H9 (cell line): ENCODE data around the gene CDKN2AIPNL. TPM values are rescaled to one million over a fixed set of nuclear protein-coding genes. Genes with fewer than 3 reads are reported as not detected.

Experiments used
- DNase-seq: peaks from one replicate; pipeline ENCODE4 v3.0.0-alpha.2; 2017
- H2AFZ ChIP-seq: one replicate; pipeline ENCODE4 v1.6.1; 2013; ENCODE audit warnings: mild to moderate bottlenecking, low read length, control low read depth, moderate library complexity
- H2AK5ac ChIP-seq: 2 replicates; pipeline ENCODE4 v1.6.1; 2013; ENCODE audit warnings: low read length, control low read depth, mixed read lengths; ENCODE audit not compliant: insufficient read length
- H2BK120ac ChIP-seq: one replicate; pipeline ENCODE4 v1.6.1; 2013; ENCODE audit warnings: low read depth, mild to moderate bottlenecking, low read length, control low read depth, inconsistent platforms; ENCODE audit not compliant: poor library complexity, severe bottlenecking
- H2BK12ac ChIP-seq: 2 replicates; pipeline ENCODE4 v1.6.1; 2013; ENCODE audit warnings: low read length, control low read depth, mixed read lengths, low read depth; ENCODE audit not compliant: insufficient read length
- H2BK15ac ChIP-seq: 2 replicates; pipeline ENCODE4 v1.6.1; 2013; ENCODE audit warnings: low read depth, low read length, control low read depth
- H2BK20ac ChIP-seq: one replicate; pipeline ENCODE4 v1.6.1; 2013; ENCODE audit warnings: low read depth, mild to moderate bottlenecking, low read length, control low read depth, inconsistent platforms; ENCODE audit not compliant: poor library complexity, severe bottlenecking
- H2BK5ac ChIP-seq: 2 replicates; pipeline ENCODE4 v1.6.1; 2013; ENCODE audit warnings: low read length, control low read depth, mixed read lengths; ENCODE audit not compliant: insufficient read length
- H3K14ac ChIP-seq: 2 replicates; pipeline ENCODE4 v1.6.1; 2013; ENCODE audit warnings: low read length, control low read depth; ENCODE audit not compliant: insufficient read depth
- H3K18ac ChIP-seq: 2 replicates; pipeline ENCODE4 v1.6.1; 2013; ENCODE audit warnings: low read depth, mild to moderate bottlenecking, mixed read lengths, low read length, control low read depth; ENCODE audit not compliant: insufficient read length
- H3K23ac ChIP-seq: 2 replicates; pipeline ENCODE4 v1.6.1; 2013; ENCODE audit warnings: low read length, control low read depth, mixed read lengths, low read depth; ENCODE audit not compliant: insufficient read length
- H3K23me2 ChIP-seq: 2 replicates; pipeline ENCODE4 v1.6.1; 2013; ENCODE audit warnings: low read depth, mild to moderate bottlenecking, mixed read lengths, low read length, control low read depth; ENCODE audit not compliant: insufficient read length, poor library complexity, severe bottlenecking
- H3K27ac ChIP-seq: 2 replicates; pipeline ENCODE4 v1.5.1; 2013; ENCODE audit warnings: low read length, control low read depth, mixed read lengths, low read depth; ENCODE audit not compliant: insufficient read length
- H3K27me3 ChIP-seq: 2 replicates; pipeline ENCODE4 v1.6.1; 2013; ENCODE audit warnings: low read length, control low read depth, inconsistent platforms; ENCODE audit not compliant: insufficient read depth
- H3K4ac ChIP-seq: 2 replicates; pipeline ENCODE4 v1.6.1; 2013; ENCODE audit warnings: low read depth, mild to moderate bottlenecking, control low read depth, inconsistent platforms, low read length, moderate library complexity
- H3K4me1 ChIP-seq: 2 replicates; pipeline ENCODE4 v1.6.1; 2013; ENCODE audit warnings: low read length, control low read depth, inconsistent platforms; ENCODE audit not compliant: insufficient read depth
- H3K4me2 ChIP-seq: 2 replicates; pipeline ENCODE4 v1.6.1; 2013; ENCODE audit warnings: low read length, control low read depth, mixed read lengths; ENCODE audit not compliant: insufficient read length, insufficient read depth
- H3K56ac ChIP-seq: 2 replicates; pipeline ENCODE4 v1.6.1; 2013; ENCODE audit warnings: low read depth, mild to moderate bottlenecking, mixed read lengths, low read length, control low read depth; ENCODE audit not compliant: insufficient read length
- H3K79me1 ChIP-seq: 2 replicates; pipeline ENCODE4 v1.6.1; 2013; ENCODE audit warnings: low read depth, mild to moderate bottlenecking, moderate library complexity, low read length, control low read depth, inconsistent platforms; ENCODE audit not compliant: insufficient read depth, poor library complexity, severe bottlenecking
- H3K79me2 ChIP-seq: 2 replicates; pipeline ENCODE4 v1.6.1; 2013; ENCODE audit warnings: low read length, control low read depth, inconsistent platforms; ENCODE audit not compliant: insufficient read depth
- H3K9ac ChIP-seq: 2 replicates; pipeline ENCODE4 v1.6.1; 2013; ENCODE audit warnings: low read length, control low read depth, mixed read lengths; ENCODE audit not compliant: insufficient read length; ENCODE audit errors: extremely low read depth
- H3K9me3 ChIP-seq: one replicate; pipeline ENCODE4 v1.6.1; 2013; ENCODE audit warnings: low read depth, low read length, inconsistent platforms; ENCODE audit not compliant: control insufficient read depth
- H3T11ph ChIP-seq: one replicate; pipeline ENCODE4 v1.6.1; 2013; ENCODE audit warnings: mild to moderate bottlenecking, low read length, control low read depth, inconsistent platforms
- H4K20me1 ChIP-seq: one replicate; pipeline ENCODE4 v1.6.1; 2013; ENCODE audit not compliant: control insufficient read depth, insufficient read length, insufficient read depth
- H4K5ac ChIP-seq: 2 replicates; pipeline ENCODE4 v1.6.1; 2013; ENCODE audit warnings: low read depth, mild to moderate bottlenecking, mixed read lengths, low read length, control low read depth; ENCODE audit not compliant: insufficient read length
- H4K8ac ChIP-seq: replicated peaks from 2 replicates; pipeline ENCODE4 v1.6.1; 2013; ENCODE audit warnings: low read length, control low read depth, mixed read lengths, low read depth; ENCODE audit not compliant: insufficient read length
- H4K91ac ChIP-seq: 2 replicates; pipeline ENCODE4 v1.6.1; 2013; ENCODE audit warnings: low read depth, mild to moderate bottlenecking, moderate library complexity, mixed read lengths, low read length, control low read depth; ENCODE audit not compliant: insufficient read length
- H3K27ac Mint-ChIP-seq, 3 experiments: 2 replicates in 2 of 3; 3 replicates in 1 of 3; pipeline ENCODE4 v1.8.0; 2020 to 2021; ENCODE audit warnings: mixed read lengths in 3 of 3, mild to moderate bottlenecking in 1 of 3, moderate library complexity in 1 of 3
- H3K27me3 Mint-ChIP-seq: 2 replicates; pipeline ENCODE4 v1.8.0; 2021; ENCODE audit warnings: low read depth, mild to moderate bottlenecking, moderate library complexity, mixed read lengths
- H3K36me3 Mint-ChIP-seq, 3 experiments: 2 replicates in 2 of 3; 3 replicates in 1 of 3; pipeline ENCODE4 v1.8.0; 2020 to 2021; ENCODE audit warnings: low read depth in 3 of 3, mixed read lengths in 3 of 3; ENCODE audit not compliant: insufficient read depth in 1 of 3
- H3K4me1 Mint-ChIP-seq, 2 experiments: 2 replicates each; pipeline ENCODE4 v1.8.0; 2020; ENCODE audit warnings: mixed read lengths in 2 of 2
- H3K4me3 Mint-ChIP-seq, 2 experiments: 2 replicates in 1 of 2; 3 replicates in 1 of 2; pipeline ENCODE4 v1.8.0; 2020 to 2021; ENCODE audit warnings: mild to moderate bottlenecking in 2 of 2, mixed read lengths in 2 of 2, moderate library complexity in 1 of 2
- H3K9me3 Mint-ChIP-seq, 2 experiments: 2 replicates in 1 of 2; 3 replicates in 1 of 2; pipeline ENCODE4 v1.8.0; 2020; ENCODE audit warnings: mild to moderate bottlenecking in 2 of 2, mixed read lengths in 2 of 2, moderate library complexity in 1 of 2
- CTCF ChIP-seq: fragments of 200-600 bp; sonication (generic); conservative IDR thresholded peaks from 3 replicates; pipeline ENCODE4 v1.8.0; 2021; ENCODE audit warnings: antibody characterized with exemption, mild to moderate bottlenecking
- WGBS: extraction: QIAGEN DNeasy Blood & Tissue Kit; methylation state at CpG from one replicate; pipeline ENCODE4 v1.1.7; 2013; ENCODE audit warnings: missing lambda C conversion rate, low lambda C conversion rate, mixed read lengths; ENCODE audit not compliant: insufficient read length; ENCODE audit errors: extremely low coverage; 5-methylcytosine and 5-hydroxymethylcytosine counted together
- total RNA-seq: library from RNA; stranded (reverse); gene quantifications from 2 replicates; pipeline ENCODE4 v1.2.1, GENCODE V29; 2021

The CDKN2AIPNL gene
- total RNA-seq, 1 experiment from 2014 or later = 60.0 TPM

DNA sequence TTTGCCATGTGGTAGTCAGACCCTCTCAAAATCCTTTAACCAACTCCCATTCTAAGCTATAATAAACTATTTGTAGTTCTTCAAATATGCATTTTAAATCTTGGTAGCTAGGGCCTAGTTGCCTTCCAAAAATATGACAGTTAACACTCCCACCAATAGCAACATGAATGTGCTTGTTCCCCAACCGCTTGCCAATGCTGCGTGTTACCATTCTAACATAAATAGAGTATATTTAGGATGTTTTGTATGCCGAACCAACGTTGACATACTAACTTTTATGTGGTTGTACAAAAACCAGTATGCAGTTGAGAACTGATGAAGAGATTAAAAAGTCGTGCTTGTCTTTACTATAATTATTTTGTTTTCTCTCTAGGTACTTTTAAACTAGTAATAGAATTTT, 31.3 kb downstream of the CDKN2AIPNL start:
- no peak overlapping the region for H3K4me2 ChIP-seq
- H3K4me1 ChIP-seq = no peaks in the 10 kb centered on the region
- H4K20me1 ChIP-seq = no peaks in the 10 kb centered on the region
- H3K9me3 ChIP-seq = no peaks in the 10 kb centered on the region
- WGBS = no CpG with 5 or more reads among the region's 5 CpGs
- Mint-ChIP-seq H3K27me3 (no peaks in the 10 kb centered on the region), H3K4me3 (no peak overlapping the region), H3K4me1 (no peaks in the 10 kb centered on the region), H3K27ac (no peak overlapping the region), H3K9me3 (no peaks in the 10 kb centered on the region), H3K36me3 (peaks cover 10 to 80% (median 72%) of the 10 kb centered on the region in 3 experiments; a peak in 6 of 7 replicates)
- H2BK5ac ChIP-seq = no peak overlapping the region
- H2AK5ac ChIP-seq = no peak overlapping the region
- no peak overlapping the region for H3K56ac ChIP-seq
- H2BK15ac ChIP-seq = no peak overlapping the region
- no peak overlapping the region for H3K27ac ChIP-seq
- H3K18ac ChIP-seq = no peak overlapping the region
- no peak for DNase-seq
- no peak overlapping the region for H4K8ac ChIP-seq
- H3K14ac ChIP-seq = no peak overlapping the region
- H2AFZ ChIP-seq = no peak overlapping the region
- H3K4ac ChIP-seq = no peak overlapping the region
- H3K23ac ChIP-seq = no peak overlapping the region
- H3K27me3 ChIP-seq = no peaks in the 10 kb centered on the region
- peaks cover 5% of the 10 kb centered on the region for H3K79me1 ChIP-seq
- H3K79me2 ChIP-seq = 0 out of 2 replicates have a peak, but pooled peaks cover 1% of the 10 kb centered on the region
- no peaks in the 10 kb centered on the region for H3K23me2 ChIP-seq
- no peak overlapping the region for H3T11ph ChIP-seq
- H3K9ac ChIP-seq = no peak overlapping the region
- no peak overlapping the region for H2BK20ac ChIP-seq
- H2BK120ac ChIP-seq = no peak overlapping the region
- TF ChIP-seq CTCF = no peak
- no peak overlapping the region for H2BK12ac ChIP-seq
- H4K5ac ChIP-seq = no peak overlapping the region
- H4K91ac ChIP-seq = no peak overlapping the region
